B cell (primary cell): ENCODE results near the gene CENPP. TPM values are rescaled to one million over a fixed set of nuclear protein-coding genes. Genes with fewer than 3 reads are reported as not detected.

Experiments used
- ATAC-seq: fragments of 200-7000 bp; cut with Tn5 transposase; one replicate; pipeline ENCODE4 v1.10.0; 2021; ENCODE audit warnings: low read depth, mild to moderate bottlenecking, moderate number of reproducible peaks, moderate library complexity
- CTCF ChIA-PET: fragments of 350-600 bp; sonication (Branson Sonifier 250); formaldehyde crosslinking; loops from one replicate; lab custom pipeline; 2021; ENCODE audit warnings: antibody characterized with exemption, inconsistent platforms; lab: Charles Lee
- POLR2A ChIA-PET: fragments of 350-600 bp; sonication (Branson Sonifier 250); formaldehyde crosslinking; loops from one replicate; lab custom pipeline; 2021; ENCODE audit warnings: antibody characterized with exemption; lab: Charles Lee
- DNase-seq: peaks from one replicate; pipeline ENCODE4 v3.0.0; 2013
- H2AFZ ChIP-seq: 2 replicates; pipeline ENCODE4 v1.6.1; 2012; ENCODE audit warnings: mild to moderate bottlenecking, low read depth, low read length; ENCODE audit not compliant: insufficient read depth, poor library complexity, severe bottlenecking
- H3K27ac ChIP-seq, 2 donors: 1 replicate in 1 of 2; 2 replicates in 1 of 2; pipeline ENCODE4 v1.5.1; 2012 to 2013; ENCODE audit warnings: low read length in 2 of 2, mild to moderate bottlenecking in 2 of 2, moderate library complexity in 1 of 2
- H3K27me3 ChIP-seq, 4 experiments: fragments of 200-600 bp in 1 of 4; sonication (generic) in 1 of 4; replicated peaks in 1 of 4; 1 replicate in 2 of 4; 2 replicates in 2 of 4; pipeline versions ENCODE4 v1.6.1 to v1.7.0; 2013 to 2016; ENCODE audit warnings: low read length in 3 of 4, mild to moderate bottlenecking in 2 of 4, mixed read lengths in 1 of 4, moderate library complexity in 1 of 4; ENCODE audit not compliant: insufficient read depth in 4 of 4, control insufficient read depth in 3 of 4; ENCODE audit errors: control extremely low read depth in 1 of 4
- H3K36me3 ChIP-seq, 2 experiments: replicated peaks in 1 of 2; 1 replicate in 1 of 2; 2 replicates in 1 of 2; pipeline versions ENCODE4 v1.6.1 to v1.7.1; 2013; ENCODE audit warnings: low read length in 1 of 2; ENCODE audit not compliant: insufficient read depth in 2 of 2, control insufficient read depth in 1 of 2; ENCODE audit errors: control extremely low read depth in 1 of 2, extremely low read depth in 1 of 2
- H3K4me1 ChIP-seq, 2 donors: fragments of 200-600 bp in 1 of 2; sonication (generic) in 1 of 2; 1 replicate in 1 of 2; 2 replicates in 1 of 2; pipeline versions ENCODE4 v1.5.1 to v1.6.1; 2013 to 2017; ENCODE audit warnings: low read length in 2 of 2; ENCODE audit not compliant: control insufficient read depth in 2 of 2, insufficient read depth in 2 of 2
- H3K4me2 ChIP-seq: replicated peaks from 2 replicates; pipeline ENCODE3; 2012; ENCODE audit warnings: mild to moderate bottlenecking, low read depth, low read length; ENCODE audit not compliant: poor library complexity, severe bottlenecking
- H3K4me3 ChIP-seq, 5 experiments: fragments of 200-600 bp in 1 of 5; sonication (generic) in 1 of 5; 1 replicate in 3 of 5; 2 replicates in 2 of 5; pipeline versions ENCODE4 v1.5.1 to v1.7.0; 2011 to 2016; ENCODE audit warnings: low read length in 4 of 5, mild to moderate bottlenecking in 4 of 5, low read depth in 2 of 5, control low read depth in 1 of 5, moderate library complexity in 1 of 5; ENCODE audit not compliant: insufficient read depth in 1 of 5; ENCODE audit errors: control extremely low read depth in 1 of 5, extremely low read depth in 1 of 5
- H3K79me2 ChIP-seq: fragments of 200-600 bp; sonication (generic); one replicate; pipeline ENCODE4 v1.6.0; 2016; ENCODE audit warnings: low read length; ENCODE audit not compliant: control insufficient read depth, insufficient read depth
- H3K9ac ChIP-seq: fragments of 200-600 bp; sonication (generic); 2 replicates; pipeline ENCODE4 v1.6.1; 2017; ENCODE audit warnings: mild to moderate bottlenecking, low read length, moderate library complexity
- H3K9me3 ChIP-seq, 3 donors: one replicate each; pipeline versions ENCODE4 v1.6.1 to v1.7.1; 2013; ENCODE audit warnings: low read length in 2 of 3; ENCODE audit not compliant: control insufficient read depth in 2 of 3, insufficient read depth in 1 of 3; ENCODE audit errors: control extremely low read depth in 1 of 3
- H4K20me1 ChIP-seq: 2 replicates; pipeline ENCODE4 v1.6.0; 2012; ENCODE audit warnings: mild to moderate bottlenecking, low read length; ENCODE audit not compliant: insufficient read depth, control insufficient read depth, poor library complexity, severe bottlenecking
- H3K27ac Mint-ChIP-seq: one replicate; pipeline ENCODE4 v1.8.0; 2021; ENCODE audit warnings: mixed read lengths
- H3K27me3 Mint-ChIP-seq: one replicate; pipeline ENCODE4 v1.8.0; 2021; ENCODE audit warnings: mixed read lengths
- H3K4me1 Mint-ChIP-seq: one replicate; pipeline ENCODE4 v1.8.0; 2021; ENCODE audit warnings: mixed read lengths
- H3K4me3 Mint-ChIP-seq: one replicate; pipeline ENCODE4 v1.8.0; 2021; ENCODE audit warnings: mixed read lengths
- H3K9me3 Mint-ChIP-seq: one replicate; pipeline ENCODE4 v1.8.0; 2022; ENCODE audit warnings: mixed read lengths; ENCODE audit not compliant: insufficient read depth
- EZH2 ChIP-seq: IDR thresholded peaks from 2 replicates; pipeline ENCODE4 v1.6.1; 2012; ENCODE audit warnings: borderline replicate concordance, low read depth, mild to moderate bottlenecking, moderate library complexity, low read length; ENCODE audit not compliant: insufficient read depth, poor library complexity, severe bottlenecking
- WGBS: methylation state at CpG from one replicate; pipeline ENCODE4 v1.1.5; 2013; ENCODE audit warnings: missing lambda C conversion rate; ENCODE audit not compliant: insufficient coverage; 5-methylcytosine and 5-hydroxymethylcytosine counted together
- intact Hi-C: fragments of 100-400 bp; cut with micrococcal nuclease; formaldehyde crosslinking; loops from one replicate; pipeline ENCODE4 v1.10.0; 2022
- polyA plus RNA-seq: library from polyadenylated mRNA; depleted of rRNA; stranded (reverse); fragments of >200 nt; gene quantifications from 2 replicates; pipeline ENCODE4 v1.2.3, GENCODE V29; 2012
- total RNA-seq, 2 donors: library from RNA; stranded (reverse); fragments of 120-200 nt in 1 of 2; gene quantifications; 1 replicate in 1 of 2; 2 replicates in 1 of 2; pipeline versions ENCODE4 v1.2.3 to v1.2.4, GENCODE V29; 2013 to 2022
- TF ChIP-seq, protein P1 (sequence below): fragments of 200-600 bp; IDR thresholded peaks from one replicate; pipeline ENCODE4 v1.8.0; 2022; ENCODE audit warnings: antibody characterized with exemption, mild to moderate bottlenecking

The CENPP gene
- total and polyA plus RNA-seq, 2 donors (not counting 1 experiment from before 2014, with no cell fraction given) = 1.4 to 6.2 TPM

DNA sequence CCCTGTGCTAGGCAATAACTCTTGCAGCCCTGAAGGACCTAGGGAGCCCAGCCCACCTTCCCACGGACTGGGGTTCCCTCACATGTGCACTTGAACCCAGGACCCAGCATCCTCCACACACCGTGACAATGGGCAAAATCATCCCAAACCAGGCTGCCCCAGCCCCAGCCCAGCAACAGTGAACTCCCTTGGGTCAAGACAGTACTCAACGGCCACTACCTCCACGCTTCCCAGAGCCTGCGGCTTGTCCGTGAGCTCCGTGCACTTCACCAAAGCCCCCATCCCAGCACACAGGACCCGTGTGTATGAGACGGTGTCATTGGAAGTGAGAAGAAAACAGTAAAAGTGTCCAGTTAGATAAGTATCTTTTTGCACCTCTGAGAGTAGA, 288.4 kb downstream of the CENPP start:
- POLR2A ChIA-PET = no interaction called here

DNA sequence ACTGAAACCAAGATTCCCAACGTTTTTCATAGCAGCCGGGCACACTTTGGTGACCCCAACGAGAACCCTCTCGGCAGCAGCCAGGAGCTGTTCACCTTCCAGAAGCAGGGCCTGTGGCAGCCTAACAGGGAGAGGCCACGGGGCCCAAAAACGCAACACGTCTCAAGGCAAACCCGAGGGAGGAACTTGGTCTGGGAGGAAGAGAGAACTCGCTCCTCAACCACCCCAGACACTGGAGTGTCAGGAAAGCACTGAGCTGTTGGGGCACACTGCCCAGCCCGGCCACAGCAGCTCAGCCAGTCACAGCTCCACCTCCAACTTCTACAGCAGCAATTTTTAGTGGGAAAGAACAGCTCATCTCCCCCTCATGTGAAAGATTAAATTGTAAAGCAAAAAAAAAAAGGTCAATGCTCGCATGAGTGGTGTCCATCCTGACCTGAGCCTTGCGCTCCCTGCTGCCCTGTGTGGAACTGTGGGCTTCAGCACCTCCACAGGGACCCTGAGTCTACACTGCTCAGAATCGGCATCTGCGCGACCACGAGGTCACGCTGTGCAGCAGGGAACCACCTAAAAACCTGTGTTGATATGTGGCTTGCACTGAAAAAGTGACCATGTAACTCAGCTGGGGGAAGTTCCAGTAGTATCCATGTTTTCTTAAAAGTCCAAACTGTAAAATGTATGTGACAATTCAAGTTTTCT, 289.2 kb downstream of the CENPP start:
- no peak overlapping the region for H3K4me3 ChIP-seq
- H3K9ac ChIP-seq = no peak overlapping the region

More for the DNA sequence above, 288.4 kb downstream of the CENPP start:
- Histone ChIP-seq H3K27ac (no peak overlapping the region), H3K79me2 (no peaks in the 10 kb centered on the region), H3K4me3 (no peak overlapping the region), H3K4me1 (no peaks in the 10 kb centered on the region), H4K20me1 (no peaks in the 10 kb centered on the region), H3K36me3 (peaks cover 0 to 64% of the 10 kb centered on the region in 2 experiments), H3K9ac (no peak overlapping the region), H3K9me3 (no peaks in the 10 kb centered on the region), H2AFZ (no peak overlapping the region), H3K4me2 (no peak overlapping the region), H3K27me3 (no peaks in the 10 kb centered on the region)
- no peaks in the 10 kb centered on the region for H3K27me3 Mint-ChIP-seq
- CTCF ChIA-PET = no interaction called here
- H3K4me3 Mint-ChIP-seq = no peak overlapping the region
- H3K27ac Mint-ChIP-seq = no peak overlapping the region
- TF ChIP-seq EZH2 = no peak
- TF ChIP-seq, protein P1, sequence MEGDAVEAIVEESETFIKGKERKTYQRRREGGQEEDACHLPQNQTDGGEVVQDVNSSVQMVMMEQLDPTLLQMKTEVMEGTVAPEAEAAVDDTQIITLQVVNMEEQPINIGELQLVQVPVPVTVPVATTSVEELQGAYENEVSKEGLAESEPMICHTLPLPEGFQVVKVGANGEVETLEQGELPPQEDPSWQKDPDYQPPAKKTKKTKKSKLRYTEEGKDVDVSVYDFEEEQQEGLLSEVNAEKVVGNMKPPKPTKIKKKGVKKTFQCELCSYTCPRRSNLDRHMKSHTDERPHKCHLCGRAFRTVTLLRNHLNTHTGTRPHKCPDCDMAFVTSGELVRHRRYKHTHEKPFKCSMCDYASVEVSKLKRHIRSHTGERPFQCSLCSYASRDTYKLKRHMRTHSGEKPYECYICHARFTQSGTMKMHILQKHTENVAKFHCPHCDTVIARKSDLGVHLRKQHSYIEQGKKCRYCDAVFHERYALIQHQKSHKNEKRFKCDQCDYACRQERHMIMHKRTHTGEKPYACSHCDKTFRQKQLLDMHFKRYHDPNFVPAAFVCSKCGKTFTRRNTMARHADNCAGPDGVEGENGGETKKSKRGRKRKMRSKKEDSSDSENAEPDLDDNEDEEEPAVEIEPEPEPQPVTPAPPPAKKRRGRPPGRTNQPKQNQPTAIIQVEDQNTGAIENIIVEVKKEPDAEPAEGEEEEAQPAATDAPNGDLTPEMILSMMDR = no peak
- intact Hi-C loops = no loop called here
- no peaks in the 10 kb centered on the region for H3K9me3 Mint-ChIP-seq
- ATAC-seq = no peak
- 100% methylated on average over 2 of the region's 9 CpGs for WGBS
- H3K4me1 Mint-ChIP-seq = no peaks in the 10 kb centered on the region
- DNase-seq = no peak

More for the DNA sequence above, 289.2 kb downstream of the CENPP start:
- WGBS = 95% methylated on average over 13 of the region's 17 CpGs
- no peak for ATAC-seq
- no peak overlapping the region for H3K27ac ChIP-seq
- H3K36me3 ChIP-seq = peaks cover 0 to 72% of the 10 kb centered on the region in 2 experiments
- H3K4me1 ChIP-seq = no peaks in the 10 kb centered on the region
- no peak overlapping the region for H3K27ac Mint-ChIP-seq
- TF ChIP-seq, protein P1 = no peak
- no peak for TF ChIP-seq EZH2
- H2AFZ ChIP-seq = no peak overlapping the region
- H3K79me2 ChIP-seq = no peaks in the 10 kb centered on the region
- ChIA-PET CTCF (no interaction called here), POLR2A (no interaction called here)
- H3K9me3 Mint-ChIP-seq = no peaks in the 10 kb centered on the region
- DNase-seq = no peak
- H3K4me3 Mint-ChIP-seq = no peak overlapping the region
- H3K9me3 ChIP-seq = no peaks in the 10 kb centered on the region
- no peaks in the 10 kb centered on the region for H4K20me1 ChIP-seq
- no peaks in the 10 kb centered on the region for H3K27me3 Mint-ChIP-seq
- intact Hi-C loops = no loop called here
- no peak overlapping the region for H3K4me2 ChIP-seq
- H3K4me1 Mint-ChIP-seq = no peaks in the 10 kb centered on the region
- no peaks in the 10 kb centered on the region for H3K27me3 ChIP-seq
